Heart left ventricle (tissue), 13 donors: ENCODE data around the gene STPG1.

Source experiments
- CTCF ChIP-seq, 12 donors: fragments of 200-600 bp; sonication (generic) in 4 of 12; IDR thresholded peaks; one replicate each; pipeline versions ENCODE4 v1.5.0 to v1.8.0; 2018 to 2022; ENCODE audit warnings: antibody characterized with exemption in 12 of 12, mild to moderate bottlenecking in 5 of 12
- POLR2A ChIP-seq, 2 donors: fragments of 450-650 bp; IDR thresholded peaks; one replicate each; pipeline ENCODE4 v1.6.1; 2017; ENCODE audit warnings: antibody characterized with exemption in 2 of 2, mild to moderate bottlenecking in 2 of 2, moderate library complexity in 2 of 2
- donor health status: ischemic (EF 13 %, LVEDD 7.1; RV severe dilation, severe dysfunction).
- donor health status: DM: no; HTN: yes; CAD: no.
- donor health status: DM: no; HTN: no; CAD: no.
- donor health status: ischemic (EF 25% LVEDD 6.9; RV normal size, moderate dysfunction).
- donor health status: ischemic (EF 25% LVEDD 5.7; RV mildly dilated, moderate dysfunction).
- donor health status: ischemic (EF 35%, LVEDD 5.7; RV mildly dilated, moderate dysfunction).
- donor health status: nonischemic (EF 11% LVEDD 7.7; RV severe dilation, severe dysfunction).
- donor health status: DM: yes; HTN: yes; CAD: no.
- donor health status: PGD.
- donor health status: ischemic (EF 29% LVEDD 5.4; RV normal size, mild dysfunction).
- donor health status: nonischemic (EF 23%, LVEDD 6.1; RV moderate dilation, normal function).

GRCh38 chr1:24438423-24438901 is 24.9 kb upstream of the STPG1 start:
- TF ChIP-seq CTCF (IDR thresholded peaks at IDR 0.05) (no peak), POLR2A (IDR thresholded peaks at IDR 0.05) (no peak)
